ENCODE results near the gene KRTAP10-8. TPM values are rescaled to one million over a fixed set of nuclear protein-coding genes. Genes with fewer than 3 reads are reported as not detected.

The KRTAP10-8 gene
- total and polyA plus RNA-seq, 2 of the 4 experiments (the other 2 are of a cell fraction) = not detected

DNA sequence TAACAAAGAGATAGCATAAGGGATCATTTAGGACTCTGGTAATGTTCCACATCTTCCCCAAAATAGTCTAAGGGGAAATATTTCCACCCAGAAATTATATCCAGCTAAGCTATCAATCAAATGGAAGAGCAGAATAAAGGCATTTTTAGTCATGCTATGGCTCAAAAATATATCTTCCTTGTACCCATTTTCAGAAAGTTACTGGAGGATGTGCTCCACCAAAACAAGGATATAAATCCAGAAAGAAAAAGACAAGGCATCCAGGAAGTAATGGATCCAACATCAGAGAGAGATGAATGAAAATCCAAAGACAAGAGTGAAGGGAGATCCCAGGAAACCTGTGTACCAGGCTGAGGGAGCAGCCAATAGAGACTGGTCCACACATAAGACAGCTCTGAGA is 2.7 kb upstream of the KRTAP10-8 start:
- dilution Hi-C loops (cut with HindIII; ENCODE audit: low sequenced_read_pairs, unreplicated experiment) (no loop called here), intact Hi-C loops (cut with micrococcal nuclease) (no loop called here), in situ Hi-C loops (cut with MboI; ENCODE audit: low sequenced_read_pairs) (no loop called here)
- no peak overlapping the region for H3K56ac ChIP-seq (ENCODE audit: extremely low read depth, insufficient read depth, low read length)
- H4K8ac ChIP-seq (ENCODE audit: low read depth in 2 of 2, low read length in 2 of 2) = no peak overlapping the region
- no peak overlapping the region for H3K27ac ChIP-seq (ENCODE audit: insufficient read depth, low read length)
- H4K20me1 ChIP-seq (ENCODE audit: insufficient read depth, low read length) = no peaks in the 10 kb centered on the region
- H2AFZ ChIP-seq (replicated peaks; ENCODE audit: low read length, poor library complexity) = no peak overlapping the region
- no peaks in the 10 kb centered on the region for H3K4me1 ChIP-seq (ENCODE audit: control insufficient read depth, insufficient read depth, low read length)
- H3K27me3 ChIP-seq (ENCODE audit: control insufficient read depth, insufficient read depth, low read length) = no peaks in the 10 kb centered on the region
- no peak overlapping the region for H3K4ac ChIP-seq (ENCODE audit: low read depth, low read length)
- H4K91ac ChIP-seq (ENCODE audit: insufficient read depth, low read depth, low read length) = no peak overlapping the region
- ChIA-PET POLR2A (ENCODE audit: unreplicated experiment) (no interaction called here), CTCF (no interaction called here)
- H3K79me1 ChIP-seq (ENCODE audit: low read depth in 1 of 2, low read length in 2 of 2) = no peaks in the 10 kb centered on the region
- no peak overlapping the region for H2BK5ac ChIP-seq (ENCODE audit: low read depth, low read length, poor library complexity, severe bottlenecking)
- no peak overlapping the region for H3K4me2 ChIP-seq (ENCODE audit: low read depth, low read length)
- no peak overlapping the region for H3K9ac ChIP-seq (ENCODE audit: low read depth, low read length)
- no peak overlapping the region for H4K5ac ChIP-seq (ENCODE audit: low read depth, low read length)
- peaks cover 12% of the 10 kb centered on the region for H3K9me3 ChIP-seq (ENCODE audit: control insufficient read depth, insufficient read depth, low read length)
- no peak overlapping the region for H2AK5ac ChIP-seq (ENCODE audit: low read depth, low read length)
- no peak overlapping the region for H3K14ac ChIP-seq (replicated peaks; ENCODE audit: low read depth, low read length)
- H3K23ac ChIP-seq (ENCODE audit: low read depth, low read length) = no peak overlapping the region
- H3K18ac ChIP-seq (ENCODE audit: low read depth, low read length) = no peak overlapping the region
- no peak overlapping the region for H2BK15ac ChIP-seq (ENCODE audit: low read depth, low read length)
- BruUV-seq (replicated peaks) = no TSS peak
- H2BK20ac ChIP-seq (ENCODE audit: low read depth, low read length) = no peak overlapping the region
- no peak overlapping the region for H2AK9ac ChIP-seq (replicated peaks; ENCODE audit: low read depth, low read length, poor library complexity)
- H2BK120ac ChIP-seq (ENCODE audit: low read depth, low read length) = no peak overlapping the region
- TF ChIP-seq CEBPB (IDR thresholded peaks at IDR 0.05; ENCODE audit: low read depth, low read length) = no peak
- no peak for TF ChIP-seq RAD21 (IDR thresholded peaks at IDR 0.05; ENCODE audit: low read length)
- TF ChIP-seq FOS (IDR thresholded peaks at IDR 0.05; ENCODE audit: low read depth, low read length) = no peak
- no peak for TF ChIP-seq MXI1 (IDR thresholded peaks at IDR 0.05; ENCODE audit: borderline replicate concordance, low read depth, low read length)
- TF ChIP-seq CHD1 (IDR thresholded peaks at IDR 0.05; ENCODE audit: low read depth, low read length) = no peak
- TF ChIP-seq POLR2A (IDR thresholded peaks at IDR 0.05; ENCODE audit: low read depth, low read length) = no peak
- TF ChIP-seq SMC3 (IDR thresholded peaks at IDR 0.05; ENCODE audit: low read depth, low read length) = no peak
- TF ChIP-seq, protein P1, sequence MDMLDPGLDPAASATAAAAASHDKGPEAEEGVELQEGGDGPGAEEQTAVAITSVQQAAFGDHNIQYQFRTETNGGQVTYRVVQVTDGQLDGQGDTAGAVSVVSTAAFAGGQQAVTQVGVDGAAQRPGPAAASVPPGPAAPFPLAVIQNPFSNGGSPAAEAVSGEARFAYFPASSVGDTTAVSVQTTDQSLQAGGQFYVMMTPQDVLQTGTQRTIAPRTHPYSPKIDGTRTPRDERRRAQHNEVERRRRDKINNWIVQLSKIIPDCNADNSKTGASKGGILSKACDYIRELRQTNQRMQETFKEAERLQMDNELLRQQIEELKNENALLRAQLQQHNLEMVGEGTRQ (IDR thresholded peaks at IDR 0.05; ENCODE audit: low read depth, low read length) = no peak
- no peak for TF ChIP-seq RFX5 (IDR thresholded peaks at IDR 0.05; ENCODE audit: low read depth, low read length)
- TF ChIP-seq RCOR1 (IDR thresholded peaks at IDR 0.05; ENCODE audit: insufficient replicate concordance, low read length) = no peak
- no peak for TF ChIP-seq BHLHE40 (IDR thresholded peaks at IDR 0.05; ENCODE audit: low read depth, low read length)
- TF ChIP-seq, protein P2, sequence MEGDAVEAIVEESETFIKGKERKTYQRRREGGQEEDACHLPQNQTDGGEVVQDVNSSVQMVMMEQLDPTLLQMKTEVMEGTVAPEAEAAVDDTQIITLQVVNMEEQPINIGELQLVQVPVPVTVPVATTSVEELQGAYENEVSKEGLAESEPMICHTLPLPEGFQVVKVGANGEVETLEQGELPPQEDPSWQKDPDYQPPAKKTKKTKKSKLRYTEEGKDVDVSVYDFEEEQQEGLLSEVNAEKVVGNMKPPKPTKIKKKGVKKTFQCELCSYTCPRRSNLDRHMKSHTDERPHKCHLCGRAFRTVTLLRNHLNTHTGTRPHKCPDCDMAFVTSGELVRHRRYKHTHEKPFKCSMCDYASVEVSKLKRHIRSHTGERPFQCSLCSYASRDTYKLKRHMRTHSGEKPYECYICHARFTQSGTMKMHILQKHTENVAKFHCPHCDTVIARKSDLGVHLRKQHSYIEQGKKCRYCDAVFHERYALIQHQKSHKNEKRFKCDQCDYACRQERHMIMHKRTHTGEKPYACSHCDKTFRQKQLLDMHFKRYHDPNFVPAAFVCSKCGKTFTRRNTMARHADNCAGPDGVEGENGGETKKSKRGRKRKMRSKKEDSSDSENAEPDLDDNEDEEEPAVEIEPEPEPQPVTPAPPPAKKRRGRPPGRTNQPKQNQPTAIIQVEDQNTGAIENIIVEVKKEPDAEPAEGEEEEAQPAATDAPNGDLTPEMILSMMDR (conservative IDR thresholded peaks at IDR 0.05; ENCODE audit: low read depth, low read length) = no peak
- TF ChIP-seq MAZ (IDR thresholded peaks at IDR 0.05; ENCODE audit: borderline replicate concordance, low read depth, low read length) = no peak
- TF ChIP-seq NFE2L2 (IDR thresholded peaks at IDR 0.05; ENCODE audit: low read depth, low read length) = no peak
- no peak for TF ChIP-seq MAFK (IDR thresholded peaks at IDR 0.05; ENCODE audit: low read depth, low read length)
- TF ChIP-seq, protein P3, sequence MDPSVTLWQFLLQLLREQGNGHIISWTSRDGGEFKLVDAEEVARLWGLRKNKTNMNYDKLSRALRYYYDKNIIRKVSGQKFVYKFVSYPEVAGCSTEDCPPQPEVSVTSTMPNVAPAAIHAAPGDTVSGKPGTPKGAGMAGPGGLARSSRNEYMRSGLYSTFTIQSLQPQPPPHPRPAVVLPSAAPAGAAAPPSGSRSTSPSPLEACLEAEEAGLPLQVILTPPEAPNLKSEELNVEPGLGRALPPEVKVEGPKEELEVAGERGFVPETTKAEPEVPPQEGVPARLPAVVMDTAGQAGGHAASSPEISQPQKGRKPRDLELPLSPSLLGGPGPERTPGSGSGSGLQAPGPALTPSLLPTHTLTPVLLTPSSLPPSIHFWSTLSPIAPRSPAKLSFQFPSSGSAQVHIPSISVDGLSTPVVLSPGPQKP (IDR thresholded peaks at IDR 0.05; ENCODE audit: borderline replicate concordance, low read depth, low read length) = no peak
- DNase-seq = no peak
- H3K9me1 ChIP-seq (ENCODE audit: insufficient read depth, low read length) = no peaks in the 10 kb centered on the region
- no peak overlapping the region for H3K4me3 ChIP-seq (ENCODE audit: insufficient read depth, low read depth, low read length)
- no peak for ATAC-seq (ENCODE audit: low read depth)
- H3K36me3 ChIP-seq (ENCODE audit: control insufficient read depth, insufficient read depth, low read length) = no peaks in the 10 kb centered on the region

All from IMR-90 (cell line).